ENCODE data around the gene IFT122.

The IFT122 gene

GRCh38 chr3:129448186-129448895 lies 8.3 kb downstream of the IFT122 start:
- no peak overlapping the region for H3K4me3 ChIP-seq (ENCODE audit: low read depth, low read length)
- H3K14ac ChIP-seq (ENCODE audit: low read length), result no peak overlapping the region
- H2AK5ac ChIP-seq (ENCODE audit: low read length), result no peak overlapping the region
- H3K4ac ChIP-seq (ENCODE audit: low read depth, low read length), result no peak overlapping the region
- no peak overlapping the region for H2BK120ac ChIP-seq (ENCODE audit: insufficient read depth, low read length, poor library complexity)
- H3K18ac ChIP-seq (ENCODE audit: low read length), result no peak overlapping the region
- H3K9me3 ChIP-seq (ENCODE audit: insufficient read depth, low read depth, low read length), result no peaks in the 10 kb centered on the region
- H4K91ac ChIP-seq (ENCODE audit: low read depth, low read length), result no peak overlapping the region
- H2AFZ ChIP-seq (ENCODE audit: insufficient read depth, low read length, poor library complexity), result no peak overlapping the region
- H3K27ac ChIP-seq (ENCODE audit: low read depth, low read length), result no peak overlapping the region
- no peak overlapping the region for H3K23ac ChIP-seq (ENCODE audit: low read length)
- no peak for DNase-seq
- no peak overlapping the region for H2BK12ac ChIP-seq (ENCODE audit: low read length)
- H2BK5ac ChIP-seq (ENCODE audit: low read depth, low read length, poor library complexity), result no peak overlapping the region
- WGBS (ENCODE audit: extremely low coverage, insufficient coverage, insufficient read length), result no CpG with 5 or more reads among the region's 18 CpGs
- no peak overlapping the region for H3K9ac ChIP-seq (ENCODE audit: low read length)
- peaks cover 2 to 4% of the 10 kb centered on the region in 2 experiments for H3K4me1 ChIP-seq (ENCODE audit: control insufficient read depth in 1 of 2, insufficient read depth in 2 of 2, low read length in 2 of 2)
- no peaks in the 10 kb centered on the region for H3K27me3 ChIP-seq (ENCODE audit: insufficient read depth, low read length)
- H3K4me2 ChIP-seq (ENCODE audit: low read length), result no peak overlapping the region
- peaks cover 0 to 2% of the 10 kb centered on the region in 2 experiments for H3K36me3 ChIP-seq (ENCODE audit: control insufficient read depth in 1 of 2, insufficient read depth in 2 of 2, low read length in 2 of 2)
- no peaks in the 10 kb centered on the region for H3K79me1 ChIP-seq (ENCODE audit: low read length)
- H3K79me2 ChIP-seq (ENCODE audit: control insufficient read depth, insufficient read depth, low read length, poor library complexity), result no peaks in the 10 kb centered on the region
- H4K12ac ChIP-seq (ENCODE audit: low read depth, low read length), result no peak overlapping the region
- H4K8ac ChIP-seq (ENCODE audit: low read depth, low read length), result no peak overlapping the region

- no peak overlapping the region for H2BK120ac ChIP-seq (ENCODE audit: insufficient read depth, low read length, poor library complexity)
- H3K4me2 ChIP-seq (ENCODE audit: low read length), result no peak overlapping the region
- H2AK5ac ChIP-seq (ENCODE audit: low read length), result no peak overlapping the region
- H3K4ac ChIP-seq (ENCODE audit: low read depth, low read length), result no peak overlapping the region
- no peak overlapping the region for H3K9ac ChIP-seq (ENCODE audit: low read length)
- no peak overlapping the region for H4K8ac ChIP-seq (ENCODE audit: low read depth, low read length)
- WGBS (ENCODE audit: extremely low coverage, insufficient coverage, insufficient read length), result no CpG with 5 or more reads among the region's 5 CpGs
- H3K23ac ChIP-seq (ENCODE audit: low read length), result no peak overlapping the region
- no peaks in the 10 kb centered on the region for H3K79me2 ChIP-seq (ENCODE audit: control insufficient read depth, insufficient read depth, low read length, poor library complexity)
- no peak overlapping the region for H3K18ac ChIP-seq (ENCODE audit: low read length)
- peaks cover 2% of the 10 kb centered on the region in 2 experiments for H3K4me1 ChIP-seq (ENCODE audit: control insufficient read depth in 1 of 2, insufficient read depth in 2 of 2, low read length in 2 of 2)
- no peak overlapping the region for H2AFZ ChIP-seq (ENCODE audit: insufficient read depth, low read length, poor library complexity)
- H4K12ac ChIP-seq (ENCODE audit: low read depth, low read length), result no peak overlapping the region
- H2BK5ac ChIP-seq (ENCODE audit: low read depth, low read length, poor library complexity), result no peak overlapping the region
- H3K36me3 ChIP-seq (ENCODE audit: control insufficient read depth in 1 of 2, insufficient read depth in 2 of 2, low read length in 2 of 2), result peaks cover 0 to 2% of the 10 kb centered on the region in 2 experiments
- H3K27me3 ChIP-seq (ENCODE audit: insufficient read depth, low read length), result no peaks in the 10 kb centered on the region
- peak in 1 of 2 donors; percentile 21 for DNase-seq
- H3K79me1 ChIP-seq (ENCODE audit: low read length), result no peaks in the 10 kb centered on the region
- H3K4me3 ChIP-seq (ENCODE audit: low read depth, low read length), result no peak overlapping the region
- no peak overlapping the region for H3K14ac ChIP-seq (ENCODE audit: low read length)
- no peaks in the 10 kb centered on the region for H3K9me3 ChIP-seq (ENCODE audit: insufficient read depth, low read depth, low read length)
- H2BK12ac ChIP-seq (ENCODE audit: low read length), result no peak overlapping the region
- no peak overlapping the region for H3K27ac ChIP-seq (ENCODE audit: low read depth, low read length)
- H4K91ac ChIP-seq (ENCODE audit: low read depth, low read length), result no peak overlapping the region
These were observed 9.5 kb downstream of the IFT122 start for GRCh38 chr3:129449279-129450115.

- Histone ChIP-seq H3K4me2 (ENCODE audit: low read length) (no peak overlapping the region), H2BK12ac (ENCODE audit: low read length) (no peak overlapping the region), H3K23ac (ENCODE audit: low read length) (no peak overlapping the region), H4K8ac (ENCODE audit: low read depth, low read length) (no peak overlapping the region), H3K36me3 (ENCODE audit: control insufficient read depth in 1 of 2, insufficient read depth in 2 of 2, low read length in 2 of 2) (peaks cover 0 to 5% of the 10 kb centered on the region in 2 experiments), H3K9me3 (ENCODE audit: insufficient read depth, low read depth, low read length) (no peaks in the 10 kb centered on the region), H3K4me1 (ENCODE audit: control insufficient read depth in 1 of 2, insufficient read depth in 2 of 2, low read length in 2 of 2) (no peaks in the 10 kb centered on the region), H4K12ac (ENCODE audit: low read depth, low read length) (no peak overlapping the region), H4K91ac (ENCODE audit: low read depth, low read length) (no peak overlapping the region), H3K27ac (ENCODE audit: low read depth, low read length) (no peak overlapping the region), H3K18ac (ENCODE audit: low read length) (no peak overlapping the region), H3K14ac (ENCODE audit: low read length) (no peak overlapping the region), H2BK5ac (ENCODE audit: low read depth, low read length, poor library complexity) (no peak overlapping the region), H3K79me2 (ENCODE audit: control insufficient read depth, insufficient read depth, low read length, poor library complexity) (no peaks in the 10 kb centered on the region), H2BK120ac (ENCODE audit: insufficient read depth, low read length, poor library complexity) (no peak overlapping the region), H3K9ac (ENCODE audit: low read length) (no peak overlapping the region), H2AFZ (ENCODE audit: insufficient read depth, low read length, poor library complexity) (no peak overlapping the region), H3K4ac (ENCODE audit: low read depth, low read length) (no peak overlapping the region), H3K27me3 (ENCODE audit: insufficient read depth, low read length) (no peaks in the 10 kb centered on the region), H2AK5ac (ENCODE audit: low read length) (no peak overlapping the region), H3K79me1 (ENCODE audit: low read length) (no peaks in the 10 kb centered on the region), H3K4me3 (ENCODE audit: low read depth, low read length) (no peak overlapping the region)
- WGBS (ENCODE audit: extremely low coverage, insufficient coverage, insufficient read length), result no CpG with 5 or more reads among the region's 1 CpG
- no peak for DNase-seq
These were observed 13.7 kb downstream of the IFT122 start for GRCh38 chr3:129453732-129454131.

GRCh38 chr3:129460155-129460554 lies 20.1 kb downstream of the IFT122 start:
- H2AFZ ChIP-seq (ENCODE audit: insufficient read depth, low read length, poor library complexity), result no peak overlapping the region
- H4K91ac ChIP-seq (ENCODE audit: low read depth, low read length), result no peak overlapping the region
- H3K14ac ChIP-seq (ENCODE audit: low read length), result no peak overlapping the region
- no peak overlapping the region for H2BK12ac ChIP-seq (ENCODE audit: low read length)
- H3K4me1 ChIP-seq (ENCODE audit: control insufficient read depth in 1 of 2, insufficient read depth in 2 of 2, low read length in 2 of 2), result peaks cover 0 to 4% of the 10 kb centered on the region in 2 experiments
- H2BK5ac ChIP-seq (ENCODE audit: low read depth, low read length, poor library complexity), result no peak overlapping the region
- no peaks in the 10 kb centered on the region for H3K9me3 ChIP-seq (ENCODE audit: insufficient read depth, low read depth, low read length)
- H3K27me3 ChIP-seq (ENCODE audit: insufficient read depth, low read length), result no peaks in the 10 kb centered on the region
- no peak overlapping the region for H3K9ac ChIP-seq (ENCODE audit: low read length)
- no CpG with 5 or more reads among the region's 3 CpGs for WGBS (ENCODE audit: extremely low coverage, insufficient coverage, insufficient read length)
- no peak overlapping the region for H3K4ac ChIP-seq (ENCODE audit: low read depth, low read length)
- peaks cover 0 to 10% of the 10 kb centered on the region in 2 experiments for H3K36me3 ChIP-seq (ENCODE audit: control insufficient read depth in 1 of 2, insufficient read depth in 2 of 2, low read length in 2 of 2)
- H3K79me2 ChIP-seq (ENCODE audit: control insufficient read depth, insufficient read depth, low read length, poor library complexity), result no peaks in the 10 kb centered on the region
- H4K12ac ChIP-seq (ENCODE audit: low read depth, low read length), result no peak overlapping the region
- no peak for DNase-seq
- H3K23ac ChIP-seq (ENCODE audit: low read length), result no peak overlapping the region
- no peak overlapping the region for H2BK120ac ChIP-seq (ENCODE audit: insufficient read depth, low read length, poor library complexity)
- no peak overlapping the region for H3K4me2 ChIP-seq (ENCODE audit: low read length)
- no peak overlapping the region for H2AK5ac ChIP-seq (ENCODE audit: low read length)
- no peak overlapping the region for H4K8ac ChIP-seq (ENCODE audit: low read depth, low read length)
- no peak overlapping the region for H3K27ac ChIP-seq (ENCODE audit: low read depth, low read length)
- H3K18ac ChIP-seq (ENCODE audit: low read length), result no peak overlapping the region
- H3K4me3 ChIP-seq (ENCODE audit: low read depth, low read length), result no peak overlapping the region
- no peaks in the 10 kb centered on the region for H3K79me1 ChIP-seq (ENCODE audit: low read length)

Measured in trophoblast cell (in vitro differentiated cells and primary cell).